ENCODE data around the gene LSM12.

DNA sequence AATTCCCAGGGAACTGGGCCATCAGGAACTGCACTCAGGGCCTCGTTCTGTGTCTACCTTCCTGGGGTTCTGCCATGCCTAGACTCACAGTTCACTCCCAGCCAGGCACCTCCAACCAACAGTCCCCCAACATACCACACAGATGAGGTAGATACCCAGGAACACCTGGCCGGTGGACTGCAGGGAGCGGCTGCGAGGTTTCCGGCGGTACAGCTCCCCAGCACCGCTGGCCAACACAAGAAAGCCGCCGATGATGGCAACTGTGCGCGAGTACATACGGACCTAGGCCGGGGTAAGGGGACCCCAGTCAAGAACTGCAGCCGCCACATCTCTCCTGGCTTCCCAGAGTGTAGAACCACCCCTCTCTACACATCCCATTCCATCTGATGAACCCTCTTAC, 53.6 kb downstream of the LSM12 start:
- TF ChIP-seq, protein P1, sequence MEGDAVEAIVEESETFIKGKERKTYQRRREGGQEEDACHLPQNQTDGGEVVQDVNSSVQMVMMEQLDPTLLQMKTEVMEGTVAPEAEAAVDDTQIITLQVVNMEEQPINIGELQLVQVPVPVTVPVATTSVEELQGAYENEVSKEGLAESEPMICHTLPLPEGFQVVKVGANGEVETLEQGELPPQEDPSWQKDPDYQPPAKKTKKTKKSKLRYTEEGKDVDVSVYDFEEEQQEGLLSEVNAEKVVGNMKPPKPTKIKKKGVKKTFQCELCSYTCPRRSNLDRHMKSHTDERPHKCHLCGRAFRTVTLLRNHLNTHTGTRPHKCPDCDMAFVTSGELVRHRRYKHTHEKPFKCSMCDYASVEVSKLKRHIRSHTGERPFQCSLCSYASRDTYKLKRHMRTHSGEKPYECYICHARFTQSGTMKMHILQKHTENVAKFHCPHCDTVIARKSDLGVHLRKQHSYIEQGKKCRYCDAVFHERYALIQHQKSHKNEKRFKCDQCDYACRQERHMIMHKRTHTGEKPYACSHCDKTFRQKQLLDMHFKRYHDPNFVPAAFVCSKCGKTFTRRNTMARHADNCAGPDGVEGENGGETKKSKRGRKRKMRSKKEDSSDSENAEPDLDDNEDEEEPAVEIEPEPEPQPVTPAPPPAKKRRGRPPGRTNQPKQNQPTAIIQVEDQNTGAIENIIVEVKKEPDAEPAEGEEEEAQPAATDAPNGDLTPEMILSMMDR (IDR thresholded peaks at IDR 0.05; ENCODE audit: low read depth, low read length): no peak
- no peak for TF ChIP-seq POLR2A (IDR thresholded peaks at IDR 0.05; ENCODE audit: extremely low read depth, insufficient read length)
